Esophagus muscularis mucosa (tissue), 4 donors: ENCODE measurements around the gene PRKCD. TPM values are rescaled to one million over a fixed set of nuclear protein-coding genes. Genes with fewer than 3 reads are reported as not detected.

Source experiments
- DNase-seq: peaks from one replicate; pipeline ENCODE4 v3.0.0-alpha.2; 2017; ENCODE audit errors: extremely low spot score
- H3K27ac ChIP-seq, 4 donors: fragments of 200-600 bp; sonication (generic); replicated peaks in 1 of 4; 1 replicate in 3 of 4; 2 replicates in 1 of 4; pipeline ENCODE4 v1.5.1; 2016 to 2019; ENCODE audit warnings: mild to moderate bottlenecking in 1 of 4
- H3K27me3 ChIP-seq, 4 donors: fragments of 200-600 bp; sonication (generic); one replicate each; pipeline versions ENCODE4 v1.5.1 to v1.6.0; 2016 to 2019
- H3K36me3 ChIP-seq, 4 donors: fragments of 200-600 bp; sonication (generic); one replicate each; pipeline ENCODE4 v1.5.1; 2016 to 2019
- H3K4me1 ChIP-seq, 4 donors: fragments of 200-600 bp; sonication (generic); one replicate each; pipeline ENCODE4 v1.5.1; 2016 to 2019
- H3K4me3 ChIP-seq, 4 donors: fragments of 200-600 bp; sonication (generic); 1 replicate in 2 of 4; 2 replicates in 2 of 4; pipeline ENCODE4 v1.5.1; 2016 to 2019; ENCODE audit warnings: mild to moderate bottlenecking in 4 of 4, moderate library complexity in 1 of 4
- H3K9me3 ChIP-seq, 4 donors: fragments of 200-600 bp; sonication (generic); 1 replicate in 3 of 4; 2 replicates in 1 of 4; pipeline ENCODE4 v1.5.1; 2016 to 2019
- CTCF ChIP-seq, 3 experiments: fragments of 200-600 bp in 2 of 3; fragments of 450-650 bp in 1 of 3; sonication (generic) in 2 of 3; IDR thresholded peaks; one replicate each; pipeline ENCODE4 v1.5.1; 2017 to 2019; ENCODE audit warnings: antibody characterized with exemption in 3 of 3, mild to moderate bottlenecking in 2 of 3, moderate library complexity in 1 of 3
- EP300 ChIP-seq: sonication (generic); formaldehyde crosslinking; IDR thresholded peaks from one replicate; pipeline ENCODE4 v1.6.1; 2017; ENCODE audit warnings: antibody characterized with exemption
- POLR2A ChIP-seq: fragments of 450-650 bp; IDR thresholded peaks from one replicate; pipeline ENCODE4 v1.6.1; 2017; ENCODE audit warnings: antibody characterized with exemption, moderate library complexity, mild to moderate bottlenecking, low read depth
- POLR2AphosphoS5 ChIP-seq, 2 donors: sonication (generic); formaldehyde crosslinking; IDR thresholded peaks; one replicate each; pipeline ENCODE4 v1.6.1; 2017; ENCODE audit warnings: antibody characterized with exemption in 2 of 2
- WGBS: methylation state at CpG from one replicate; pipeline ENCODE4 v1.1.5; 2018; 5-methylcytosine and 5-hydroxymethylcytosine counted together
- intact Hi-C: fragments of 100-400 bp; cut with DNase I; formaldehyde crosslinking; loops from one replicate; pipeline ENCODE4 v1.15.1; 2023
- total RNA-seq, 4 donors: library from RNA; depleted of rRNA; stranded (reverse); fragments of >200 nt; gene quantifications; one replicate each; pipeline versions ENCODE4 v1.1.0 to v1.2.1, GENCODE V29; 2016

The PRKCD gene
- total RNA-seq, 4 donors from 2014 or later = 7.0 to 16.7 (median 12.4) TPM

GRCh38 chr3:53188136-53188685, 27.2 kb downstream of the PRKCD start:
- TF ChIP-seq CTCF (IDR thresholded peaks at IDR 0.05) (no peak), POLR2A (no peak), POLR2AphosphoS5 (IDR thresholded peaks at IDR 0.05) (no peak), EP300 (no peak)
- no peak overlapping the region for H3K4me3 ChIP-seq
- no peak for DNase-seq
- H3K36me3 ChIP-seq = peaks cover 38 to 84% (median 78%) of the 10 kb centered on the region in 4 donors
- intact Hi-C loops = no loop called here
- no peaks in the 10 kb centered on the region for H3K27me3 ChIP-seq
- no peaks in the 10 kb centered on the region for H3K9me3 ChIP-seq
- 86% methylated on average over 5 of the region's 5 CpGs for WGBS
- H3K4me1 ChIP-seq = peaks cover 1 to 7% (median 4%) of the 10 kb centered on the region in 4 donors
- no peak overlapping the region for H3K27ac ChIP-seq

GRCh38 chr3:53188720-53189119, 27.7 kb downstream of the PRKCD start:
- WGBS = 93% methylated on average over 8 of the region's 13 CpGs

GRCh38 chr3:53189276-53189675, 28.3 kb downstream of the PRKCD start:
- DNase-seq = no peak
- TF ChIP-seq CTCF (IDR thresholded peaks at IDR 0.05) (no peak), POLR2A (no peak), EP300 (no peak), POLR2AphosphoS5 (IDR thresholded peaks at IDR 0.05) (no peak)
- WGBS = 93% methylated on average over 2 of the region's 3 CpGs
- Histone ChIP-seq H3K36me3 (peaks cover 32 to 73% (median 70%) of the 10 kb centered on the region in 4 donors), H3K4me1 (peaks cover 12 to 18% (median 15%) of the 10 kb centered on the region in 4 donors), H3K27ac (no peak overlapping the region), H3K9me3 (no peaks in the 10 kb centered on the region), H3K27me3 (no peaks in the 10 kb centered on the region), H3K4me3 (no peak overlapping the region)
- intact Hi-C loops = no loop called here

More at GRCh38 chr3:53188720-53189119, 27.7 kb downstream of the PRKCD start:
- peaks cover 33 to 79% (median 73%) of the 10 kb centered on the region in 4 donors for H3K36me3 ChIP-seq
- intact Hi-C loops = no loop called here
- H3K9me3 ChIP-seq = no peaks in the 10 kb centered on the region
- DNase-seq = no peak
- H3K4me3 ChIP-seq = no peak overlapping the region
- H3K27me3 ChIP-seq = no peaks in the 10 kb centered on the region
- TF ChIP-seq POLR2A = no peak
- H3K4me1 ChIP-seq = peaks cover 6 to 12% (median 9%) of the 10 kb centered on the region in 4 donors
- H3K27ac ChIP-seq = no peak overlapping the region

DNA sequence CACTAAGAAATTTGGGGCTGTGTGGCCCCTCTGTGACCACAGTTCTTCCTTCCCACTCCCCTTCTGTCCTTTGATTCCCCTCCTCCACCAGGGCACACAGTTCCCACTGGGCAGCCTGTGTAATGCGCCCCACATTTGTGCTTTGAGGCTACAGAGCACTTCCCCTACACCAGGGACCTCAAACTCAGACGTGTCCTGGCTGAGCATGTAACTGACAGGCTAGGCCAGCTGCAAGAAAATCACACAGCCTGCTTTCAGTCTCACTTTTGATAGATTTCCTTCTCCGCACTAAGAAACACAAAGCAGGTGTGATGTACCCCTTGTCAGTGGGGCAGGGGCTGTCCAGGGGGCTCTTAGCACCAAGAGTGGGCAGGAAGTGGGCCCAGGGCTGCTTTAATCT, 29.6 kb downstream of the PRKCD start:
- no peaks in the 10 kb centered on the region for H3K9me3 ChIP-seq
- no peak for TF ChIP-seq POLR2AphosphoS5 (IDR thresholded peaks at IDR 0.05)
- no peak for TF ChIP-seq POLR2A
- TF ChIP-seq EP300 = no peak
- TF ChIP-seq CTCF (IDR thresholded peaks at IDR 0.05) = no peak
- H3K4me1 ChIP-seq = peaks cover 20 to 31% (median 27%) of the 10 kb centered on the region in 4 donors
- H3K36me3 ChIP-seq = peaks cover 28 to 60% (median 59%) of the 10 kb centered on the region in 4 donors
- H3K27ac ChIP-seq = no peak overlapping the region
- DNase-seq = no peak
- no peaks in the 10 kb centered on the region for H3K27me3 ChIP-seq
- 77% methylated on average over 3 of the region's 3 CpGs for WGBS
- intact Hi-C loops = no loop called here
- no peak overlapping the region for H3K4me3 ChIP-seq

DNA sequence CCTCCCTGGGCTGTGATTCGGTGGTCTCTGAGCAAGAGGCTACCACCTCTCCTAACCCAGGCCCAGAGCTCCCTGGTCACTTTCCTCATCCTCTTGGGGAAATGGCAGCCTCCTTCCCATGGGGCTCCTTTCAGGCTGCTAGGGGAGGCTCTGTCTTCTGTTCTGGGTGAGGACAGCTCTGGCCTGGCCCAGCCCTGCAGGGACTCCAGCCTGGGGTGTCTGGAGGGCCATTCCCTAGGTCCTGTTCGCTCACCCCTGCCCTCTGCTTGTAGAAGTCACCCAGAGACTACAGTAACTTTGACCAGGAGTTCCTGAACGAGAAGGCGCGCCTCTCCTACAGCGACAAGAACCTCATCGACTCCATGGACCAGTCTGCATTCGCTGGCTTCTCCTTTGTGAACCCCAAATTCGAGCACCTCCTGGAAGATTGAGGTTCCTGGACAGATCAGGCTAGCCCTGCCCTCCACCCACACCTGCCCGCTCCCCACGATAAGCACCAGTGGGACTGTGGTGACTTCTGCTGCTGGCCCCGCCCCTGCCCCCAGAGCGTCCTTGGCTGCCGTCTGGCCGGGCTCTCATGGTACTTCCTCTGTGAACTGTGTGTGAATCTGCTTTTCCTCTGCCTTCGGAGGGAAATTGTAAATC, 30.9 kb downstream of the PRKCD start:
- peaks cover 25 to 37% (median 33%) of the 10 kb centered on the region in 4 donors for H3K4me1 ChIP-seq
- no peak for DNase-seq
- H3K27me3 ChIP-seq = no peaks in the 10 kb centered on the region
- intact Hi-C loops = no loop called here
- 88% methylated on average over 15 of the region's 16 CpGs for WGBS
- H3K4me3 ChIP-seq = no peak overlapping the region
- H3K9me3 ChIP-seq = no peaks in the 10 kb centered on the region
- no peak overlapping the region for H3K27ac ChIP-seq
- H3K36me3 ChIP-seq = peaks cover 15 to 47% (median 46%) of the 10 kb centered on the region in 4 donors
- TF ChIP-seq POLR2A (no peak), POLR2AphosphoS5 (IDR thresholded peaks at IDR 0.05) (no peak), CTCF (IDR thresholded peaks at IDR 0.05) (no peak), EP300 (no peak)
